HG03025 (cell line): Measurements from ENCODE around the gene ANKRD45.
"Not testable (repeated sequence)": the region's sequence is repeated elsewhere in the genome, so short reads cannot be mapped to it uniquely, and the experiment has no call there.

Source experiments
- ATAC-seq: cut with Tn5 transposase; IDR thresholded peaks from one replicate; pipeline ENCODE4 v1.9.1; 2021; ENCODE audit warnings: mild to moderate bottlenecking, moderate library complexity; ENCODE audit not compliant: unreplicated experiment, low FRiP score

ANKRD45 gene

GRCh38 chr1:173580071-173580470, 89.6 kb downstream of the ANKRD45 start:
- no peak for ATAC-seq

- ATAC-seq: no peak
Measured at GRCh38 chr1:173573596-173573995, 96.1 kb downstream of the ANKRD45 start.

- ATAC-seq: no peak
Measured at GRCh38 chr1:173572201-173572873, 97.3 kb downstream of the ANKRD45 start.

GRCh38 chr1:173570370-173571007, 99.2 kb downstream of the ANKRD45 start:
- no peak for ATAC-seq

- ATAC-seq: no peak
Measured at GRCh38 chr1:173568483-173568882, 101.2 kb downstream of the ANKRD45 start.

DNA sequence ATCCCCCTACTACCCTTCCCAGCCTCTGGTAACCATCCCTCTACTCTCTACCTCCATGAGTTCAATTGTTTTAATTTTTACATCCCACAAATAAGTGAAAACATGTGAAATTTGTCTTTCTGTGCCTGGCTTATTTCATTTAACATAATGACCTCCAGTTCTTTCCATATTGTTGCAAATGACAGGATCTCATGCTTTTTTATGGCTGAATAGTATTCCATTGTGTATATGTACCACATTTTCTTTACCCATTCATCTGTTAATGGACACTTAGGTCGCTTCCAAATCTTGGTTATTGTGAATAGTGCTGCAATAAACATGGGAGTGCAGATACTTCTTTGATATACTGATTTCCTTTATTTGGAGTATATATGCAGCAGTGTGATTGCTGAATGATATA, 105.8 kb downstream of the ANKRD45 start:
- not testable (repeated sequence) for ATAC-seq

- ATAC-seq: no peak
Measured at GRCh38 chr1:173562813-173563212, 106.8 kb downstream of the ANKRD45 start.

DNA sequence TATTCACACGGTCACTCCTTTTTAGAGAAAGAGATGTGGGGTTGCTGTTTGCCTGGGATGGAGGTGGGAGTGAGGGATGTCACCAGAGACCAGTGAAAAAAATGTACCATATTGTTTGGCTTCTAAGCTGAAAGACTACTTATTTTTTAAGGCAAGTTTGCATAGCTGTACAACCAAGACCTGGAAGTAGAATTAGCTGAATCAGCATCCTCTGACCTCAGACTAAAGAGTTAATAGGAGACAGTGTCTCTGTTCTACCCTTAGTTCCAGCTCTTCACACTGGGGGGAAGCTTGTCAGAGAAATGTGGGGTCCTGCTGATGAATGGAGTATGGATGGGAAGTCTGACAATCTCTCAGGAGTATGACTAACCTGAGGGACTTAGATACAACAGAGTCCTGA, 108.4 kb downstream of the ANKRD45 start:
- ATAC-seq: no peak

- ATAC-seq: no peak
Measured at GRCh38 chr1:173560285-173560880, 109.3 kb downstream of the ANKRD45 start.
